H9 (cell line): ENCODE results near the gene ALG9. TPM values are rescaled to one million over a fixed set of nuclear protein-coding genes. Genes with fewer than 3 reads are reported as not detected.

ENCODE experiments used
- DNase-seq: peaks from one replicate; pipeline ENCODE4 v3.0.0-alpha.2; 2017
- H2AFZ ChIP-seq: one replicate; pipeline ENCODE4 v1.6.1; 2013; ENCODE audit warnings: mild to moderate bottlenecking, low read length, control low read depth, moderate library complexity
- H2AK5ac ChIP-seq: 2 replicates; pipeline ENCODE4 v1.6.1; 2013; ENCODE audit warnings: low read length, control low read depth, mixed read lengths; ENCODE audit not compliant: insufficient read length
- H2BK120ac ChIP-seq: one replicate; pipeline ENCODE4 v1.6.1; 2013; ENCODE audit warnings: low read depth, mild to moderate bottlenecking, low read length, control low read depth, inconsistent platforms; ENCODE audit not compliant: poor library complexity, severe bottlenecking
- H2BK12ac ChIP-seq: 2 replicates; pipeline ENCODE4 v1.6.1; 2013; ENCODE audit warnings: low read length, control low read depth, mixed read lengths, low read depth; ENCODE audit not compliant: insufficient read length
- H2BK15ac ChIP-seq: 2 replicates; pipeline ENCODE4 v1.6.1; 2013; ENCODE audit warnings: low read depth, low read length, control low read depth
- H2BK20ac ChIP-seq: one replicate; pipeline ENCODE4 v1.6.1; 2013; ENCODE audit warnings: low read depth, mild to moderate bottlenecking, low read length, control low read depth, inconsistent platforms; ENCODE audit not compliant: poor library complexity, severe bottlenecking
- H2BK5ac ChIP-seq: 2 replicates; pipeline ENCODE4 v1.6.1; 2013; ENCODE audit warnings: low read length, control low read depth, mixed read lengths; ENCODE audit not compliant: insufficient read length
- H3K14ac ChIP-seq: 2 replicates; pipeline ENCODE4 v1.6.1; 2013; ENCODE audit warnings: low read length, control low read depth; ENCODE audit not compliant: insufficient read depth
- H3K18ac ChIP-seq: 2 replicates; pipeline ENCODE4 v1.6.1; 2013; ENCODE audit warnings: low read depth, mild to moderate bottlenecking, mixed read lengths, low read length, control low read depth; ENCODE audit not compliant: insufficient read length
- H3K23ac ChIP-seq: 2 replicates; pipeline ENCODE4 v1.6.1; 2013; ENCODE audit warnings: low read length, control low read depth, mixed read lengths, low read depth; ENCODE audit not compliant: insufficient read length
- H3K23me2 ChIP-seq: 2 replicates; pipeline ENCODE4 v1.6.1; 2013; ENCODE audit warnings: low read depth, mild to moderate bottlenecking, mixed read lengths, low read length, control low read depth; ENCODE audit not compliant: insufficient read length, poor library complexity, severe bottlenecking
- H3K27ac ChIP-seq: 2 replicates; pipeline ENCODE4 v1.5.1; 2013; ENCODE audit warnings: low read length, control low read depth, mixed read lengths, low read depth; ENCODE audit not compliant: insufficient read length
- H3K27me3 ChIP-seq: 2 replicates; pipeline ENCODE4 v1.6.1; 2013; ENCODE audit warnings: low read length, control low read depth, inconsistent platforms; ENCODE audit not compliant: insufficient read depth
- H3K4ac ChIP-seq: 2 replicates; pipeline ENCODE4 v1.6.1; 2013; ENCODE audit warnings: low read depth, mild to moderate bottlenecking, control low read depth, inconsistent platforms, low read length, moderate library complexity
- H3K4me1 ChIP-seq: 2 replicates; pipeline ENCODE4 v1.6.1; 2013; ENCODE audit warnings: low read length, control low read depth, inconsistent platforms; ENCODE audit not compliant: insufficient read depth
- H3K4me2 ChIP-seq: 2 replicates; pipeline ENCODE4 v1.6.1; 2013; ENCODE audit warnings: low read length, control low read depth, mixed read lengths; ENCODE audit not compliant: insufficient read length, insufficient read depth
- H3K56ac ChIP-seq: 2 replicates; pipeline ENCODE4 v1.6.1; 2013; ENCODE audit warnings: low read depth, mild to moderate bottlenecking, mixed read lengths, low read length, control low read depth; ENCODE audit not compliant: insufficient read length
- H3K79me1 ChIP-seq: 2 replicates; pipeline ENCODE4 v1.6.1; 2013; ENCODE audit warnings: low read depth, mild to moderate bottlenecking, moderate library complexity, low read length, control low read depth, inconsistent platforms; ENCODE audit not compliant: insufficient read depth, poor library complexity, severe bottlenecking
- H3K79me2 ChIP-seq: 2 replicates; pipeline ENCODE4 v1.6.1; 2013; ENCODE audit warnings: low read length, control low read depth, inconsistent platforms; ENCODE audit not compliant: insufficient read depth
- H3K9ac ChIP-seq: 2 replicates; pipeline ENCODE4 v1.6.1; 2013; ENCODE audit warnings: low read length, control low read depth, mixed read lengths; ENCODE audit not compliant: insufficient read length; ENCODE audit errors: extremely low read depth
- H3K9me3 ChIP-seq: one replicate; pipeline ENCODE4 v1.6.1; 2013; ENCODE audit warnings: low read depth, low read length, inconsistent platforms; ENCODE audit not compliant: control insufficient read depth
- H3T11ph ChIP-seq: one replicate; pipeline ENCODE4 v1.6.1; 2013; ENCODE audit warnings: mild to moderate bottlenecking, low read length, control low read depth, inconsistent platforms
- H4K20me1 ChIP-seq: one replicate; pipeline ENCODE4 v1.6.1; 2013; ENCODE audit not compliant: control insufficient read depth, insufficient read length, insufficient read depth
- H4K5ac ChIP-seq: 2 replicates; pipeline ENCODE4 v1.6.1; 2013; ENCODE audit warnings: low read depth, mild to moderate bottlenecking, mixed read lengths, low read length, control low read depth; ENCODE audit not compliant: insufficient read length
- H4K8ac ChIP-seq: replicated peaks from 2 replicates; pipeline ENCODE4 v1.6.1; 2013; ENCODE audit warnings: low read length, control low read depth, mixed read lengths, low read depth; ENCODE audit not compliant: insufficient read length
- H4K91ac ChIP-seq: 2 replicates; pipeline ENCODE4 v1.6.1; 2013; ENCODE audit warnings: low read depth, mild to moderate bottlenecking, moderate library complexity, mixed read lengths, low read length, control low read depth; ENCODE audit not compliant: insufficient read length
- H3K27ac Mint-ChIP-seq, 3 experiments: 2 replicates in 2 of 3; 3 replicates in 1 of 3; pipeline ENCODE4 v1.8.0; 2020 to 2021; ENCODE audit warnings: mixed read lengths in 3 of 3, mild to moderate bottlenecking in 1 of 3, moderate library complexity in 1 of 3
- H3K27me3 Mint-ChIP-seq: 2 replicates; pipeline ENCODE4 v1.8.0; 2021; ENCODE audit warnings: low read depth, mild to moderate bottlenecking, moderate library complexity, mixed read lengths
- H3K36me3 Mint-ChIP-seq, 3 experiments: 2 replicates in 2 of 3; 3 replicates in 1 of 3; pipeline ENCODE4 v1.8.0; 2020 to 2021; ENCODE audit warnings: low read depth in 3 of 3, mixed read lengths in 3 of 3; ENCODE audit not compliant: insufficient read depth in 1 of 3
- H3K4me1 Mint-ChIP-seq, 2 experiments: 2 replicates each; pipeline ENCODE4 v1.8.0; 2020; ENCODE audit warnings: mixed read lengths in 2 of 2
- H3K4me3 Mint-ChIP-seq, 2 experiments: 2 replicates in 1 of 2; 3 replicates in 1 of 2; pipeline ENCODE4 v1.8.0; 2020 to 2021; ENCODE audit warnings: mild to moderate bottlenecking in 2 of 2, mixed read lengths in 2 of 2, moderate library complexity in 1 of 2
- H3K9me3 Mint-ChIP-seq, 2 experiments: 2 replicates in 1 of 2; 3 replicates in 1 of 2; pipeline ENCODE4 v1.8.0; 2020; ENCODE audit warnings: mild to moderate bottlenecking in 2 of 2, mixed read lengths in 2 of 2, moderate library complexity in 1 of 2
- CTCF ChIP-seq: fragments of 200-600 bp; sonication (generic); conservative IDR thresholded peaks from 3 replicates; pipeline ENCODE4 v1.8.0; 2021; ENCODE audit warnings: antibody characterized with exemption, mild to moderate bottlenecking
- WGBS: extraction: QIAGEN DNeasy Blood & Tissue Kit; methylation state at CpG from one replicate; pipeline ENCODE4 v1.1.7; 2013; ENCODE audit warnings: missing lambda C conversion rate, low lambda C conversion rate, mixed read lengths; ENCODE audit not compliant: insufficient read length; ENCODE audit errors: extremely low coverage; 5-methylcytosine and 5-hydroxymethylcytosine counted together
- total RNA-seq: library from RNA; stranded (reverse); gene quantifications from 2 replicates; pipeline ENCODE4 v1.2.1, GENCODE V29; 2021

The ALG9 gene
- total RNA-seq, 1 experiment from 2014 or later = 26.0 TPM

- WGBS = no CpG with 5 or more reads among the region's 2 CpGs
- no peaks in the 10 kb centered on the region; the same call in none of the 2 replicates for H3K27me3 Mint-ChIP-seq
- H3K9me3 Mint-ChIP-seq = no peaks in the 10 kb centered on the region
Observed at GRCh38 chr11:111886844-111887243, 15.5 kb upstream of the ALG9 start.

More at GRCh38 chr11:111886844-111887243, 15.5 kb upstream of the ALG9 start:
- no peak overlapping the region for H2BK12ac ChIP-seq
- H3K23ac ChIP-seq = no peak overlapping the region
- no peak overlapping the region for H3K4ac ChIP-seq
- H2BK120ac ChIP-seq = no peak overlapping the region
- no peaks in the 10 kb centered on the region for H3K27me3 ChIP-seq
- H4K5ac ChIP-seq = no peak overlapping the region
- no peak overlapping the region for H3K14ac ChIP-seq
- H3T11ph ChIP-seq = no peak overlapping the region
- Mint-ChIP-seq H3K27ac (no peak overlapping the region), H3K4me3 (no peak overlapping the region), H3K4me1 (no peaks in the 10 kb centered on the region), H3K36me3 (no peaks in the 10 kb centered on the region)
- no peak overlapping the region for H2AFZ ChIP-seq
- no peaks in the 10 kb centered on the region for H3K23me2 ChIP-seq
- no peak overlapping the region for H3K4me2 ChIP-seq
- H3K9me3 ChIP-seq = no peaks in the 10 kb centered on the region
- no peak overlapping the region for H2BK15ac ChIP-seq
- H3K18ac ChIP-seq = no peak overlapping the region
- no peak overlapping the region for H4K8ac ChIP-seq
- H2BK20ac ChIP-seq = no peak overlapping the region
- H3K27ac ChIP-seq = no peak overlapping the region
- no peak overlapping the region for H2AK5ac ChIP-seq
- no peak for DNase-seq
- no peak overlapping the region for H2BK5ac ChIP-seq
- H3K4me1 ChIP-seq = no peaks in the 10 kb centered on the region
- no peak overlapping the region for H3K56ac ChIP-seq
- H4K91ac ChIP-seq = no peak overlapping the region
- TF ChIP-seq CTCF = no peak
- no peaks in the 10 kb centered on the region for H4K20me1 ChIP-seq
- no peaks in the 10 kb centered on the region for H3K79me2 ChIP-seq
- no peaks in the 10 kb centered on the region for H3K79me1 ChIP-seq
- no peak overlapping the region for H3K9ac ChIP-seq
